HG02840 (cell line): Measurements from ENCODE around the gene CYB561D2.

ENCODE experiments used
- ATAC-seq: cut with Tn5 transposase; IDR thresholded peaks from one replicate; pipeline ENCODE4 v1.9.1; 2021; ENCODE audit warnings: mild to moderate bottlenecking, moderate library complexity, moderate number of reproducible peaks; ENCODE audit not compliant: unreplicated experiment, low FRiP score

CYB561D2 gene

DNA sequence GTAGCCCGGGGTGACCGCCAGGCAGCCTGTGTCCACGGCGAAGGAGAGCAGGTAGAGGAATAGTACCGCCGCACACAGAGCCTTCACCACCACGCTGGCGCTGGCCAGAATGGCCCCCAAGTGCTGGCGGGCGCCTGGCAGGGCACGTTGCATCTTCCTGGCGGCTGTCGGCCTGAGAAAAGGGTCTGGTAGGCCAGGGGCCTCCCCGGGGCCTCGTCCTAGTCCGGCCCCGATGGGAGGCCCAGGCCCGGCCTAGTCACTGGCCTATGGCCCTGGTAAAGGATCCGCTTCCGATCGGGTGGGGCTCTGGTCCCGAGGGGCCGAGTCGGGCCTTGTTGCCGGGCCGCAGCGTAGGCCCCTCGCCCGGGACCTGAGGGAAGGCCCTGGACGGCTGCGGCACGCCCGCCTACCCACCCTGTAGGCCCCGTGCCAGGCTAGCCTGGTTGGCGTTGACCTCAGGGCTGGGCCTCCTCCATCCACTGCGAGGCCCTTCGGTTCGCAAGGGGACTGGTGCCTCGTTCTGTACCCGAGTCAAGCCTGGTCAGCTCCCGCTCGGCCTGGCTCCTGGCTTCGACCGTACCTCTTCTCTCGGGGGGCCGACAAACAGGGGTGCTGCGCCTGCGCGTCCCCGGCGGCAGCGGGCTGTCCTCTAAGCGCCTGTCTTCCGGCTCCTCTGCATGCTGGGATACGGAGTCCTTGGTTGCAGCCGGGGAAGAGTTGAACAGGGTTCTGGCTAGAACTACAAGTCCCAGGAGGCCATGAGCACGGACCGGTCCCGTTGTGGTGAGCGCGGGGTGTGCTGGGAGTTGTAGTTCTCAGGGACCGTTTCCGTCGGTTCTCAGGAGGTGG lies 8.5 kb downstream of the CYB561D2 start, which contains the start of gene TMEM115:
Gene TMEM115, minus strand, starts transcription at position 611 of the 849 bp plus-strand sequence. Its CDS starts 458 bp downstream, at position 153.
- ATAC-seq = peak; percentile 98

DNA sequence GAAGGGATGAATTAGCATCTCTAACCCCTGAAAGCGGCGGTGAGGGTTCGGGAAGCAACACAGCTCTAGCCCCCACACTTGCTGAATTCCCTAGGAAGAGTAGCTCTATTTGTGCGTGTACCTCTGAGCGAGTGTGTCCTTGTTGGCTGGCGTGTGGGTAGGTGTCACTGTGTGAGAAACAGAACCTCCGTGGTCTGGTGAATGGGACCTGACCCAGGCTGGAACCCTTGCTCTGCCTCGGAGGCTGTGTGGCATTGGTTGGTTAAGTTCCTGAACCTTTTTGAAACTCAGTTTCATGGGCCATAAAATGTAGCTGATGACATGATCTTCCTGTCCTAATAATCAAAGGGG lies 9.1 kb downstream of the CYB561D2 start:
- no peak for ATAC-seq

- ATAC-seq = no peak
Observed at GRCh38 chr3:50364573-50365079, 14.0 kb downstream of the CYB561D2 start.

DNA sequence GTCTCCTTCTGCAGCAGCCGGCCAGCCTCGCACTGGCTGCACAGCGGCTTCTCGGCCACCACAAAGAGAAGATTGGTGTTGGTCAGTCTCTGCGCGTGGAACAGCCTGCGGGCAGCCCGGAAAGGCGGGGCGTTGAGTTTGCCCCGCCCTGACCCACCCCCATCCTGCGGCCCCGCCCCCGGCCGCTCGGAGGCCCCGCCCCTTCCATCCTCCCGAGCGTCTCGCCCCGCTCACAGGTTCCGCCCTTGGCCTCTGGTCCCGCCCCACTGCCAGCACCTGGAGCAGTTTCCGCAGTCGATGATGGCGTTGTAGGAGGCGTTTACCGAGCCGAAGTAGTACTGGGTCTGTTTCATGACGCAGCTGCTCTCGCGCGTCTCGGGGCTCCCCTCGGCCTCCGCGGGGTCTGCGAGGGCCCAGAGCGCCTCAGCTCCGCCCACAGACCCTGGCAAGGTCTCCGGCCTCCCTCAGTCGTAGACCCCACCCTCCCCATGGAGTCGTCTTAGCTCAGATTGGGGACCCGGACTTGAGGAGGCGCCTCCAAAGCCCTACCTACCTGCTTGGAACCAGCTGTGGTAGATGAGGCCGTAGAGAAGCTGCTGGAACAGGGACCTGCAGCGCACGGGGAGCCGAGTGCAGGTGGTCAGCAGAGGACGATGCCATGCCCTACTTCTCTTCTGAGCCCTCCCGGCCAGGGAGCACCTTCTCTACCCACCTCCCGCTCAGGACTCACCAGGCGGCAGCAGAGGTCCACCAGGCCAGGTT lies 14.6 kb downstream of the CYB561D2 start:
- ATAC-seq = peak; percentile 79

- no peak for ATAC-seq
Observed at GRCh38 chr3:50365842-50366220, 15.2 kb downstream of the CYB561D2 start.

- no peak for ATAC-seq
Observed at GRCh38 chr3:50369012-50369670, 18.5 kb downstream of the CYB561D2 start.

GRCh38 chr3:50370594-50370993 lies 19.9 kb downstream of the CYB561D2 start:
- ATAC-seq = no peak

DNA sequence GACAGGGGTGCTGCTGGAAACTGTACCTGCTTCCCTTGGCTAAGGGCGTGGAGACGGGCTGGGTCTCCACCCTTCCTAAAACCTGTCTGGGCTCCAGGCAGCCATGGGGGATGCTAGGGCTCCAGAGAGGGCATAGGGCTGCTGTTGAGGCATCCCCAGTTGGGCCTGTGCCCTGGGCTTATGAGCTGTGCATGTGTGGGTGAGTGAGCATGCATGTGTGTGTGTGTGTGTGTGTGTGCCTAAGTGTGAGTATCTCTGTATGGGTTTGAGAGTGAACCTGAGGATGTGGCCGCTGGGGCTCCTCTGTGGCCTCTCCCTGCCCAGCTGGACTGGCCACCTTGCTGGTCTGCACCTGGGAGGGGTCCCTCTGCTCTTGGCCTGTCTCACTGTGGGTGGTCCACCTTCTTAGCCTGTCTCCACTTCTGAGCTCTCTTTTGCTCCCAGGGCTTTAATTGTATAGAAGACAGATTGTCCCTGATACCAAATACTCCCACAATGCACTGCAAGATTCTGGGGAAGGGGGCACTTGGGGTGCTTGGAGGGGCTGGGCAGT lies 20.5 kb downstream of the CYB561D2 start:
- no peak for ATAC-seq

- ATAC-seq = no peak
Observed at GRCh38 chr3:50372349-50372748, 21.7 kb downstream of the CYB561D2 start.

GRCh38 chr3:50373146-50374051 lies 22.7 kb downstream of the CYB561D2 start:
- no peak for ATAC-seq

DNA sequence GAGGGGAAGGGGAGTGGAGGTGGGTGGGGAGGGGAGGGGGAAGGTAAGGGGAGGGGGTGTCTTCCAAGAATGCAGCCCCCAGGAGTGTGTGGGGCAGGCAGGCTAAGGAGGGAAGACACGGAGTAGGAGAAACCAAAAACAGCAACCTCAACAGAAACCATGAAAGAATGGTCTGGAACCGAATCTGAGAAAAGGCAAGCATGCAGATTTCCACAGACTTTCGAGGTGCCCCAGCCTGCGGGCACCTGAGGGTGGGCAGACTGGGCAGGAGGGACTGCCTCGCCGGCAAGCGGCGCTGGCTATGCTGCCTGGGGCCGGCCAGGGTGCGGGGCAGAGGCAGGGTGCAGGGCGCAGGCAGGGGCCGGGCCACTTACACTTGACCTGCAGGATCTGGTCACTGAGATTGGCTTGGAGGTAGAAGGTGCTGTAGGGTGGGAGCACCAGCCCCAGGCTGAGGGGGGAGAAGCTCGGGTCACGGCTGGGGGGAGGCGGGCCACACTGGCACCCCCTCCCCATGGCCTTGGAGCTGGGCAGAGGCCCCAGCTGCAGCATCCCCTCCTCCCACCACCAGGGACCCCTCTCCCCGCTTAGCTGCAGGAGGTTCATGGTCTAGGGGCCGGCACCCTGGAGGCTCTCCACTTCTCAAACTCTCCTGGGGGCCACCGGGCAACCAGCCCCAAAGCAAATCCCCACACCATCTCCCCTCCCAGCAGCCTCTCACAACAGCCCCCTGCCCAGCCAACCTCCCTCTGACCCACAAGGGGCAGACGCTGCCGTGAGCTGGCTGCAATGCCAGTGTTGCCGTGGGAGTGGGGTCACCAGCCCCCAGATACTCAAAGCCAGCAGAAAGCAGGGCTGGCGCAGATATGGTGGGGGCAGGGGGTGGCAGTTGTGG lies 23.9 kb downstream of the CYB561D2 start:
- ATAC-seq = no peak

DNA sequence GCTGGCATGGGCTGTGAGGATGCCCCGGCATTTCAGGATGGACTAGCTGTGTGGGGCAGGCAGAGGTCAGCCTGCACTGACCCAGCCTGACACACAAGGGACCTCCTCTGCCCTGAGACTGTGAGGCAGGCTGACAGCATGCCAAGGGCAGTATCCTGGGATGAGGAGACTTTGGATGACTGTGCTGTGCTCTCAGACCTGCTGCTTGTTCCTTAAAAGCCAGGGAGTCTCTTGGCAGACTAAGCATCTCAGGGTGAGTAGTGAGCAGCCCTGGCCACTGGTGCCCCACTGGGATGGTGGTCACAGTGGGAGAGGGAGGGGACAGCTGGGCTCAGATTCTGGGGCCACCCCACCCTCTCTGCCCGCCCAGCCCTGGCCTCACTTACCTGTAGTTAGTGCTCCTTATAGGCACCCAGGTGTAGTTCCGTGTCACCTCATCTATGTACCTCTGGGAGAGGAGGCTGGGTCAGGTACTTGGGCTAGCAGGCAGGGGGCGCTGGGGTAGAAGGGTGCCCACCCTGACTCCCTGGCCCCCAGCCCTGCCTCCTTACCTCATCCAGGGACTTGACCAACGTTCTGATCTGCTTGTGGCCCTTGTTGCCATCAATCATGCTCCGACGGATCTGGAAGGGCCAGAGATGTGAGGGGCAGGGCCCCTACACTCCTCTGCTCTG lies 24.7 kb downstream of the CYB561D2 start:
- ATAC-seq = no peak

GRCh38 chr3:50378024-50378423 lies 27.4 kb downstream of the CYB561D2 start:
- ATAC-seq = no peak

DNA sequence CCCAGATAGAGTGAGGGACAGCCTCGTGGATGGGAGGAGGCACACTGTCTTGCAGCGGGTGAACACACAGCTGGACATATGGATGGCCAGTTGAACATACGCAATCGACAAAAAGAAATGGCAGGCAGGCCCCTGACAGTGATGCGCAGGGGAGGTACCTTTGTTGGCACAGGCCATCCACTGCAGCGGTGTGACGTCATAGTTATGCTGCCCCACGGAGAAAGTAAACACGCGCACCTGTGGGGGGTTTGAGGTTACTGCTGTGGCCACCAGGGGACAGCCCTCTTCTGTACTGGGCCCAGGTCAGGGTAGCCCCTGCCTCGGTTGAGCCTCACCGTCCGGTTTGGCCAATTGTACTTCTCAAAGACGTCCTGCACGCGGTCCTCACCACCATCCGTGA lies 28.1 kb downstream of the CYB561D2 start:
- ATAC-seq = no peak

GRCh38 chr3:50380405-50381085 lies 29.9 kb downstream of the CYB561D2 start:
- no peak for ATAC-seq

DNA sequence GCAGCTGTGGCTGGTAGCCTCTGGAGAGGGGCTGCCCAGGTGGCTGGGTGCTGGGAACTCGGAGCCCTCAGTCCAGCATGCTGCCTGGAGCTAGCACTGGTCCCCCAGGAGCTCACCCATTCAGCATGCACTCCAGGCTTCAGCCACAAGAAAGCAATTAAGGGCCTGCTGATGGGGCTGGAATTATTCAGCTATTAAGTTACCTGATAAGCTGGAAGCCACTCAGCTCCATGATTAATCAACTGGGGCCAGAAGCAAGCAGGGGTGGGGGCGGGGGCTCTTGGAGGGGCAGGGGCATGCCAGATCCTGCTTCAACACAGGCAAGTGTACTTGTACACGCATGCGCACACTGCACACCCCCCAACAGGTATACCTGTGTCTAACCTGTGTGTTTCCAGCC lies 30.7 kb downstream of the CYB561D2 start:
- no peak for ATAC-seq

GRCh38 chr3:50382722-50383121 lies 32.1 kb downstream of the CYB561D2 start:
- no peak for ATAC-seq

GRCh38 chr3:50383750-50384149 lies 33.1 kb downstream of the CYB561D2 start:
- no peak for ATAC-seq
